HEK293T (cell line): ENCODE measurements around the gene SH3BP4.

Experiments
- BHLHE40 ChIP-seq: fragments of 450-650 bp; IDR thresholded peaks from 2 replicates; pipeline ENCODE4 v1.6.1; 2016; ENCODE audit warnings: mild to moderate bottlenecking, moderate library complexity, borderline replicate concordance
- ELF4 ChIP-seq: fragments of 450-650 bp; IDR thresholded peaks from 2 replicates; pipeline ENCODE4 v1.6.1; 2017; ENCODE audit warnings: antibody characterized with exemption
- FOXK2 ChIP-seq: fragments of 450-650 bp; IDR thresholded peaks from 2 replicates; pipeline ENCODE4 v1.6.1; 2016; ENCODE audit warnings: mild to moderate bottlenecking
- FOXM1 ChIP-seq: fragments of 450-650 bp; IDR thresholded peaks from 2 replicates; pipeline ENCODE4 v1.6.1; 2017; ENCODE audit warnings: mild to moderate bottlenecking, borderline replicate concordance
- HDGF ChIP-seq: fragments of 450-650 bp; IDR thresholded peaks from 2 replicates; pipeline ENCODE4 v1.6.1; 2017; ENCODE audit warnings: antibody characterized with exemption, borderline replicate concordance
- LEF1 ChIP-seq: fragments of 450-650 bp; IDR thresholded peaks from 2 replicates; pipeline ENCODE4 v1.6.1; 2017; ENCODE audit warnings: mild to moderate bottlenecking, borderline replicate concordance
- NFRKB ChIP-seq: fragments of 450-650 bp; IDR thresholded peaks from 2 replicates; pipeline ENCODE4 v1.6.1; 2016; ENCODE audit warnings: mild to moderate bottlenecking, moderate library complexity
- SP1 ChIP-seq: fragments of 450-650 bp; IDR thresholded peaks from 2 replicates; pipeline ENCODE4 v1.6.1; 2017
- SUZ12 ChIP-seq: fragments of 450-650 bp; IDR thresholded peaks from 2 replicates; pipeline ENCODE4 v1.6.1; 2016; ENCODE audit warnings: mild to moderate bottlenecking
- TARDBP ChIP-seq: fragments of 450-650 bp; IDR thresholded peaks from 2 replicates; pipeline ENCODE4 v1.6.1; 2016
- ZNF384 ChIP-seq: fragments of 450-650 bp; IDR thresholded peaks from 2 replicates; pipeline ENCODE4 v1.6.1; 2016
- TF ChIP-seq, protein P1 (sequence below): fragments of 450-650 bp; IDR thresholded peaks from 2 replicates; pipeline ENCODE4 v1.6.1; 2016

DNA sequence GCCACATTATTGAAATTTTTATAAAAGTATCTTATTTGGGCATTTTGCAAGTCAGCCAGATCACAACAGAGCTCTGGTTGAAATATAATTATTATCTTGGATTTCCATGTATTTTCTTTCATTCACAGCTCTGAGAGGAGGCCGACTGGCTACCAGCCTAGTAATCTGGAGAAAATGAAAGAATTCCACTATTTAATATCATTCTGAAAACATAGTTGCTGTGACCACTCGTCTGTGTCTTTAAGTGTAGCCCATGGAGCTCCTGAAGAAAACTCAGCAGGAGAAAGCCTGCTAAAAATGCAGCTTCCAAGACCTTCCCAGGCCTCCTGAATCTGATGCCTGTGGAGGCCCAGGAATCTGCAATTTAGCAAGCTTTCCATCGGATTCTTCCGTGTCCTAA is 114.7 kb downstream of the SH3BP4 start:
- no peak for TF ChIP-seq HDGF
- no peak for TF ChIP-seq FOXM1
- no peak for TF ChIP-seq BHLHE40
- TF ChIP-seq, protein P1, sequence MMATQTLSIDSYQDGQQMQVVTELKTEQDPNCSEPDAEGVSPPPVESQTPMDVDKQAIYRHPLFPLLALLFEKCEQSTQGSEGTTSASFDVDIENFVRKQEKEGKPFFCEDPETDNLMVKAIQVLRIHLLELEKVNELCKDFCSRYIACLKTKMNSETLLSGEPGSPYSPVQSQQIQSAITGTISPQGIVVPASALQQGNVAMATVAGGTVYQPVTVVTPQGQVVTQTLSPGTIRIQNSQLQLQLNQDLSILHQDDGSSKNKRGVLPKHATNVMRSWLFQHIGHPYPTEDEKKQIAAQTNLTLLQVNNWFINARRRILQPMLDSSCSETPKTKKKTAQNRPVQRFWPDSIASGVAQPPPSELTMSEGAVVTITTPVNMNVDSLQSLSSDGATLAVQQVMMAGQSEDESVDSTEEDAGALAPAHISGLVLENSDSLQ, result no peak
- no peak for TF ChIP-seq NFRKB
- TF ChIP-seq SUZ12, result no peak
- no peak for TF ChIP-seq ELF4
- TF ChIP-seq SP1, result no peak
- no peak for TF ChIP-seq FOXK2
- TF ChIP-seq LEF1, result no peak
- no peak for TF ChIP-seq ZNF384
- no peak for TF ChIP-seq TARDBP
